NT2/D1 (cell line): ENCODE results near the gene SSU72.

Experiments used
- SUZ12 ChIP-seq: IDR thresholded peaks from 2 replicates; pipeline ENCODE4 v1.6.1; 2011; ENCODE audit not compliant: insufficient read length, insufficient read depth; ENCODE audit errors: extremely low read depth
- YY1 ChIP-seq: IDR thresholded peaks from 2 replicates; pipeline ENCODE4 v1.6.1; 2011; ENCODE audit not compliant: insufficient read length, insufficient read depth
- ZNF274 ChIP-seq: IDR thresholded peaks from 2 replicates; pipeline ENCODE4 v1.6.1; 2011; ENCODE audit warnings: mild to moderate bottlenecking, low read depth, low read length

DNA sequence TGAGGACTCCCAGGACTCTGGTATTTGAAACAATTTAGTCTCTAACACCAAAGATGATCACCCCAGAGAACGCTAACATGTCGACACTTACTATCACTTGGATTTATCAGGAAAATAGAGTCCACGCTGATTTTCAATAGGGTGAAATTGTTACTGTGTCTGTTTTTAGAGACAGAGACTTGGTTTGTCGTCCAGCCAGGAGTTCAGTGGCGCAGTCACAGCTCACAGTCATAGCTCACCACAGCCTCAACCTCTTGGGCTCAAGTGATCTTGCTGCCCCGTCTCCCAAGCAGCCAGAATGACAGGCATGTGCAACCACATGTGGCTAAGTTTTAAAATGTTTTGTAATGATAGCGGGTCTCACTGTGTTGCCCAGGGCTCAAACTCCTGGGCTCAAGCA is 5.3 kb downstream of the SSU72 start:
- TF ChIP-seq ZNF274 (no peak), SUZ12 (no peak), YY1 (no peak)
